BJ (cell line): ENCODE measurements around the gene RAB20. TPM values are rescaled to one million over a fixed set of nuclear protein-coding genes. Genes with fewer than 3 reads are reported as not detected.

Experiments used
- CTCF ChIA-PET: fragments of 350-600 bp; formaldehyde crosslinking; extraction: SDS; loops from one replicate; lab custom pipeline; 2021; ENCODE audit warnings: antibody characterized with exemption, inconsistent platforms; lab: Yijun Ruan, JAX
- POLR2A ChIA-PET: fragments of 300-600 bp; sonication (Branson Sonifier 250); formaldehyde crosslinking; extraction: SDS; loops from one replicate; lab custom pipeline; 2021; ENCODE audit warnings: antibody characterized with exemption; lab: Charles Lee
- DNase-seq: peaks from one replicate; pipeline ENCODE4 v3.0.0-alpha.2; 2011; ENCODE audit warnings: low read depth
- H3K27me3 ChIP-seq: 2 replicates; pipeline ENCODE4 v1.6.0; 2011; ENCODE audit warnings: low read length; ENCODE audit not compliant: control insufficient read depth, insufficient read depth
- H3K36me3 ChIP-seq: 2 replicates; pipeline ENCODE4 v1.5.1; 2011; ENCODE audit warnings: low read length; ENCODE audit not compliant: control insufficient read depth, insufficient read depth
- H3K4me3 ChIP-seq: 2 replicates; pipeline ENCODE4 v1.5.1; 2011; ENCODE audit warnings: low read depth, mild to moderate bottlenecking, control low read depth, low read length
- polyA plus RNA-seq: library from polyadenylated mRNA; depleted of rRNA; stranded (reverse); fragments of >200 nt; gene quantifications from 2 replicates; pipeline ENCODE4 v1.2.3, GENCODE V29; 2011; rRNA removed
- TF ChIP-seq, protein P1 (sequence below): IDR thresholded peaks from 2 replicates; pipeline ENCODE4 v1.5.1; 2011; ENCODE audit warnings: low read depth, mild to moderate bottlenecking, control low read depth, inconsistent platforms, low read length, moderate library complexity; ENCODE audit not compliant: insufficient read depth

RAB20 gene
- polyA plus RNA-seq, 1 experiment: 4.9 TPM

DNA sequence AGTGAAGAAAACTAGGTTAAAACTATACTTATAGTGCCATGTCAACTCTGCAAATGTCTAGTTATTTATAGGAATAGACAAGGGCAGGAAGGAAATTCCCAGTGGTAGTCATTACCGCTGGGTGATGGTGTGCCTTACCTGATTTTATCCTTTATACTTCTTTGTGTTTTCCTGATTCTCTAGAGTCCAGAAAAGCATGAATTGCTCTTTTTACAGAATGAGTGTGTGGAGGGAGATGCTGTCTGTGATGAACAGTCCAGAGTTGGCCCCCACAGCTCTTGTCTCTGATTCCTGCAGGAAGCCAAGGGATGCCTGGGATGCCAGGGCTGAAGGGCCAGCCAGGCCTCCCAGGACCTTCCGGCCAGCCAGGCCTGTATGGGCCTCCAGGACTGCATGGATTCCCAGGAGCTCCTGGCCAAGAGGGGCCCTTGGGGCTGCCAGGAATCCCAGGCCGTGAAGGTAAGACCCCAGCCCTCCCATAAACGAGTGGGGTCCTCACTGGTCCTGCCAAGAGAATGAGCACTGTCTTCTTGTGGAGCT lies 83.7 kb downstream of the RAB20 start:
- H3K36me3 ChIP-seq: peaks cover 46% of the 10 kb centered on the region
- DNase-seq: no peak
- no peak overlapping the region for H3K4me3 ChIP-seq
- POLR2A ChIA-PET: no interaction called here
- TF ChIP-seq, protein P1, sequence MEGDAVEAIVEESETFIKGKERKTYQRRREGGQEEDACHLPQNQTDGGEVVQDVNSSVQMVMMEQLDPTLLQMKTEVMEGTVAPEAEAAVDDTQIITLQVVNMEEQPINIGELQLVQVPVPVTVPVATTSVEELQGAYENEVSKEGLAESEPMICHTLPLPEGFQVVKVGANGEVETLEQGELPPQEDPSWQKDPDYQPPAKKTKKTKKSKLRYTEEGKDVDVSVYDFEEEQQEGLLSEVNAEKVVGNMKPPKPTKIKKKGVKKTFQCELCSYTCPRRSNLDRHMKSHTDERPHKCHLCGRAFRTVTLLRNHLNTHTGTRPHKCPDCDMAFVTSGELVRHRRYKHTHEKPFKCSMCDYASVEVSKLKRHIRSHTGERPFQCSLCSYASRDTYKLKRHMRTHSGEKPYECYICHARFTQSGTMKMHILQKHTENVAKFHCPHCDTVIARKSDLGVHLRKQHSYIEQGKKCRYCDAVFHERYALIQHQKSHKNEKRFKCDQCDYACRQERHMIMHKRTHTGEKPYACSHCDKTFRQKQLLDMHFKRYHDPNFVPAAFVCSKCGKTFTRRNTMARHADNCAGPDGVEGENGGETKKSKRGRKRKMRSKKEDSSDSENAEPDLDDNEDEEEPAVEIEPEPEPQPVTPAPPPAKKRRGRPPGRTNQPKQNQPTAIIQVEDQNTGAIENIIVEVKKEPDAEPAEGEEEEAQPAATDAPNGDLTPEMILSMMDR: no peak
- H3K27me3 ChIP-seq: no peaks in the 10 kb centered on the region
- CTCF ChIA-PET: no interaction called here

- ChIA-PET POLR2A (no interaction called here), CTCF (no interaction called here)
- H3K4me3 ChIP-seq: no peak overlapping the region
- DNase-seq: no peak
- no peaks in the 10 kb centered on the region for H3K27me3 ChIP-seq
- H3K36me3 ChIP-seq: peaks cover 41% of the 10 kb centered on the region
- TF ChIP-seq, protein P1: no peak
Observed at GRCh38 chr13:110476220-110476617, 85.3 kb downstream of the RAB20 start.

- TF ChIP-seq, protein P1: no peak
- ChIA-PET POLR2A (no interaction called here), CTCF (no interaction called here)
- H3K36me3 ChIP-seq: peaks cover 42% of the 10 kb centered on the region
- no peak for DNase-seq
- H3K4me3 ChIP-seq: no peak overlapping the region
- H3K27me3 ChIP-seq: no peaks in the 10 kb centered on the region
Observed at GRCh38 chr13:110475550-110476219, 85.8 kb downstream of the RAB20 start.

- POLR2A ChIA-PET: no interaction called here
- Histone ChIP-seq H3K27me3 (no peaks in the 10 kb centered on the region), H3K36me3 (peaks cover 39% of the 10 kb centered on the region), H3K4me3 (no peak overlapping the region)
- CTCF ChIA-PET: no interaction called here
- DNase-seq: no peak
- TF ChIP-seq, protein P1: no peak
Observed at GRCh38 chr13:110475117-110475516, 86.4 kb downstream of the RAB20 start.

DNA sequence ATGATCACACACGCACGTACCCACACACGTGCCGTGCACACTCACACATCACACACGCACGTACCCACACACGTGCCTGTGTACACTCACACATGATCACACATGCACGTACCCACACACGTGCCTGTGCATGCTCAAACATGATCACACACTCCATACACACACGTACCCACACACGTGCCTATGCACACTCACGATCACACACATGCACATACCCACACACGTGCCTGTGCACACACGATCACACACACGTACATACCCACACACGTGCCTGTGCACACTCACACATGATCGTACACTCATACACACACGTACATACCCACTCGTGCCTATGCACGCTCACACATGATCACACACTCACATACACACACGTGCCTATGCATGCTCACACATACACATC lies 86.8 kb downstream of the RAB20 start:
- Histone ChIP-seq H3K36me3 (peaks cover 40% of the 10 kb centered on the region), H3K27me3 (no peaks in the 10 kb centered on the region), H3K4me3 (no peak overlapping the region)
- POLR2A ChIA-PET: no interaction called here
- DNase-seq: no peak
- TF ChIP-seq, protein P1: no peak
- CTCF ChIA-PET: no interaction called here

Other genes starting within 250 kb of the RAB20 start
- 29.1 and 38.7 TPM in 2 replicates for gene NAXD, start 53.8 kb upstream of the RAB20 start, polyA plus RNA-seq
- 61.3 and 76.8 TPM in 2 replicates for gene CARS2, start 144.4 kb upstream of the RAB20 start, polyA plus RNA-seq
- 10.9 and 14.3 TPM in 2 replicates for gene ING1, start 152.0 kb upstream of the RAB20 start, polyA plus RNA-seq